ENCODE results near the gene APC2.
"Not testable (repeated sequence)": the region's sequence is repeated elsewhere in the genome, so short reads cannot be mapped to it uniquely, and the experiment has no call there.

APC2 gene

GRCh38 chr19:1497578-1498235, 47.8 kb downstream of the APC2 start:
- DNase-seq = no peak

DNA sequence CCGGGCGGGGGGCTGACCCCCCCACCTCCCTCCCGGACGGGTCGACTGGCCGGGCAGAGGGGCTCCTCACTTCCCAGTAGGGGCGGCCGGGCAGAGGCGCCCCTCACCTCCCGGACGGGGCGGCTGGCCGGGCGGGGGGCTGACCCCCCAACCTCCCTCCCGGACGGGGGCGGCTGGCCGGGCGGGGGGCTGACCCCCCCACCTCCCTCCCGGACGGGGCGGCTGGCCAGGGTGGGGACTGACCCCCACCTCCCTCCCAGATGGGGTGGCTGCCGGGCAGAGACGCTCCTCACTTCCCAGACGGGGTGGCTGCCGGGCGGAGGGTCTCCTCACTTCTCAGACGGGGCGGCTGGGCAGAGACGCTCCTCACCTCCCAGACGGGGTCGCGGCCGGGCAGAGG, 49.3 kb downstream of the APC2 start:
- DNase-seq = not testable (repeated sequence)

GRCh38 chr19:1501200-1501595, 51.3 kb downstream of the APC2 start:
- no peak for DNase-seq

GRCh38 chr19:1502433-1503088, 52.6 kb downstream of the APC2 start:
- no peak for DNase-seq

GRCh38 chr19:1503089-1503924, 53.4 kb downstream of the APC2 start:
- DNase-seq = peak; percentile 61 to 88 (median 69)

GRCh38 chr19:1503925-1504773, 54.2 kb downstream of the APC2 start:
- no peak for DNase-seq

DNA sequence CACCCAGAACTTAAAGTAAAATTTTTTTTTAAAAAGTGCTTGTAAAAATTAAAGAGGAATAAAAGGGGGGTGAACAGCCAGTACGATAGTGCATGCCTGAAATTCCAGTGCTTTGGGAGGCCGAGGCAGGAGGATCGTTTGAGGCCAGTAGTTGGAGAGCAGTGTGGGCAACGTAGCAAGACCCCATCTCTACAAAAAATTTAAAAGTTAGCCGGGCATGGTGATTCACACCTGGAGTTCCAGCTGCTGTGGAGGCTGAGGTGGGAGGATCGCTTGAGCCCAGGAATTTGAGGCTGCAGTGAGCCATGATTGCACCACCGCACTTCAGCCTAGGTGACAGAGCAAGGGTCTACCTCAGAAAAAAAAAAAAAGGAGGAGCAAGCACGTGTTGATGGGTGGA, 55.1 kb downstream of the APC2 start:
- no peak for DNase-seq

DNA sequence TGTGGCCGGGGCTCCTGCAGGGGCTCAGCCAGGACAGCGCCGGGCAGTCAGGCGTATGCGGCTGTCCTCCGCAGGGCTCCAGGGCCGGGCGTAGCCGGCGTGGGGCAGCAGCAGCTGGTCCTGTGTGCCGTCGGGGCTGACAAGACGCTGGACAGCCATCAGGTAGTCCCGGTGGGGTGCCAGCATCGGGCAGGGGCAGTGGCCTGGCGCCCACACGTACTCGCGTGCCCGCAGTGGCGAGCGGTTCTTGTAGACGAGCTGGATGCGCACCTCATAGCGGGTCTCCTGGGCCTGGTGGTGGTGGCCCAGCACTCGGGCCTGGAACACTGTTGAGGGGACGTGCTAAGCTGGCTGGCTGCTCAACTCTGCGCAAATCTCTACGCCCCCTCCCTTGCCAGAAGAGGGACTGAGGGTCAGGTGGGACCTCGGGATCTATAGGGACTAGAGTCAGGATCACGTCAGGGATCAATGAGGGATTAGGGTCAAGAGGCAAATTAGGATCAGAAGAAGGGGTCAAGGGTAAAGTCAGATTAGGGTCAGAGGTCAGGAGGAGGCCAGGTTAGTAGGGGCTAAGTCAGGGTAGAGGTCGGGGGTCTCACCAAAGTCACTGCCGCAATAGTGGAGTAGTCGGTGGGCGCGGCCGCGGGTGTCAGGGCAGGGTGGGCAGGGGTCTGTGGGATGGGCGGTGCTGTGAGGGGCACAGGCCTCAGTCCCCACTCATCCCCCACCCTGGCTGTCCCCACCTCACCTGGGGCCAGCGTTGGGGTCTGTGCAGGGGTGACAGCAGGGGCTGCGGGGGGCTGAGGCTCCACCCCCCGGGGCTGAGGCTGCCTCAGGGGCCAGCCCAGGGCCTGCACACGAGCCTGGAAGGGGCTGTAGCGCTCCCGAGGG, 56.3 kb downstream of the APC2 start:
- DNase-seq = no peak

DNA sequence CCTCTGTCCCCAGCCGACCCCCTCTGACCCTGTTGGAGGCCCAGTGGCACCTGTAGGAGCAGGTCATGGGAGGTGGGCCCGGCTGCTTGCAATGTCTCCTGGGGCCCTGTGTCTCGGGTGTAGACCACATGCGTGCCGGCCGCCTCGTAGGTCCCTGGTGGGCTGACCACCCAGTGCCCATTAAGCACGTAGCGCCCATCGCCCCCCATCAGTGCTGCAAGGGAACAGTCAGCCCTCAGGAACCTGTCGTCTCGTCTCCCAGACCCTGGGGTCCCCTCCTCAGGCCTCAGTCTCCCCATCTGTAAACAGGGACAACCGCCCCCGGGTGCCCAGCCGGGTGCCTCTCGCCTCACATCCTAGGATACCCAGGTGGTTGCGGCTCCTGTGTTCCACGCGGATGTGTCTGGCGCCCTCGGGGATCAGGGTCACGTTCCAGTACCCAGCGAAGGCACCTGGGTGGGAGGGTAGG, 57.3 kb downstream of the APC2 start:
- DNase-seq = no peak

GRCh38 chr19:1507763-1508506, 58.0 kb downstream of the APC2 start:
- peak; percentile 89 to 92 (median 90) for DNase-seq

DNA sequence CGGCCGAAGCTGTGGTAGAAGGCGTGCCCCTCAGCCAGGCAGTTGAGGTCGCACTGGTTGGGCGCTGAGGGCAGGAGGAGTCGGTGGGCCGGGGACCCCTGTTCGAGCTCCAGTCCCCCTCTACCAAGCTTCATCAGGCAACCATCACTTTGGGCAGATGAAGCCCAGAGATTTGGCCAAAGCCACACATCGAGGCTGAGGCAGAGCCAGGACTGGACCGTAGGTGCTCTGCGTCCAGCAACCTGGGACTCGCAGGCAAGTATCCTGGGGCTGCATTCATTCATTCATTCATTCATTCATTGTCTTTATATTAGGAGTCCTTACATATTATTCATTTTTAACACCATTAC, 58.6 kb downstream of the APC2 start:
- no peak for DNase-seq

DNA sequence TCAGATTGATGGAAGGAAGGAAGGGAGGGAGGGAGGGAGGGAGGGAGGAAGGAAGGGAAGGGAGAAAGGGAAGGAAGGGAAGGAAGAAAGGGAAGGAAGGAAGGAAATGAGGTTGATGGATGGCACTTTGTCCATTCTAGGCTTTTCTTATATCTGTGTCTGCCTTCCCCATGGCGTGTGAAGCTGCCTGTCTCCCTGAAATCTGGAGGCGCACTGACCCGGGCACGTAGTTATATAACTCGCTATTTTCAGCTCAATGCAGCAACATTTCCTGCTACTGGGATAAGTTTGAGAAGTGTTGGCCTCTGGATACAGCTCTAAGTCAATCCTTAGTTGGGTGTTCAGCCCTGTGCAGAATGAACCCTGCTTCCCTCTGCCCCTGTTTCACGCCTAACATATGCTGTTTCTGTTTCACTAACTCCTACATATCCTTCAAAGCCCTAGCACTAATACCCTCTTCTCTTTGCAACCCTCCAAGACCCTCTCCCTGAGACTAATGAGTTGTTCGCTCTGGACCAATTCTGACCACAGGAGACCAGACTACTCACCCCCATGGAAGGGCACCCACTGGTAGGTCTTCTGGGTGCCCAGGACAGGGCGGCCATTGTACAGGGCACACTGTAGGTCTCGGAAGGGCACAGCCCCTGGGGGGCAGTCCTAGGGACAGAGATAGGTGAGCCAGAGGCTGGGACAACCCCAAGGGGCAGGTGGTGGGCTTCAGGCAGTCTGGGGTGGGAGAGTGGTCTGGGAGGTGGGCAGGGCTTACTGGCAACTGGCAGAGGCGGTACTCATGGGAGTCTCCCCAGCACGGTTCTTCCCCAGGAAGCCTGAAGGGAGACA, 59.9 kb downstream of the APC2 start:
- DNase-seq = no peak

GRCh38 chr19:1510442-1510806, 60.5 kb downstream of the APC2 start:
- DNase-seq = no peak

GRCh38 chr19:1510807-1511206, 60.9 kb downstream of the APC2 start:
- no peak for DNase-seq

DNA sequence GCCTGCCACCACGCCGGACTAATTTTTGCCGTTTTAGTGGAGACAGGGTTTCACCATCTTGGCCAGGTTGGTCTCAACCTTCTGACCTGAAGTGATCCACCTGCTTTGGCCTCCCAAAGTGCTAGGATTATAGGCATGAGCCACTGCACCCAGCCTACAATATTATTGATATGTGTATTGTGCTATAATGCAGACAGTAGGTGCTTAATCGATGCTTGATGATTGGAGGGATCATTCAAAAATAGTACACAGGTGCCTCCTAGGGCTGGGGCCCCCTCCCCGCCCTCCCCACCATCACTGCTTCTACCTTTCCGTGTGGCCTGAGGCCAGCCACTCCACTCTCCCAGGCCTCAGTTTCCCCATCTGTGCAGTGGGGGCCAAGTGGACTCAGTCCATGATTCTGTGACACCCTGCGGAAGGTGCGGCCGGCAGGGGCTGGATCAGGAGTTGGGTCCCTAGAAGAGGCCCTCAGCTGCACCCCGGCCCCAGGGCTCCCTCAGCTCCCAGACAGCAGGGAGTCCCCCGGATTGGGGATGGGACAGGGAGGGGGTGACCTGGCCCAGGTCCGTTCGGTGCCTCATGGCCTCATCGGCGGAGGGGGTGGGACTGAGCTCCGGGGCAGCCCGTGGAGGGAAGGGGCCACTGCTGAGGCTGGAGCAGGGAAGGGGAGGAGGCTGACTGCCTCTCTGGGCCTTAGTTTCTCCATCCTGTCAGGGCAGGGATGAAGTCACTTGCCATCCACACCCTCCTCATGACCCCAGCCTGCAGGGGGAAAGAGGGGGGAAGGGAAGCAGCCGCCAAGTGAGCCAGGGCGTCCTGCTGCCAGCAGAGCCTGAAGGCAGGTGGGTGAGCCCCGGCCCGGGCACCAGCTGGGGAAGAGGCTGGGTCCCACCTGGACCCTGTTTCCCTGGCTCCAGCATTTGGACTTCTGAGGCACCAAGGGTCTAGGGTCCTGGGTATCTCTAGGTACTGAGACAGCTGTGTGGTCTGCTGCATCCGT, 61.7 kb downstream of the APC2 start:
- DNase-seq = no peak

GRCh38 chr19:1512671-1513498, 63.0 kb downstream of the APC2 start, which contains the start of gene ADAMTSL5:
Gene ADAMTSL5, minus strand, starts transcription at chr19:1513019. Its CDS starts 2,076 bp downstream, at chr19:1510943.
- peak; percentile 57 to 88 (median 66) for DNase-seq

GRCh38 chr19:1513499-1514294, 63.8 kb downstream of the APC2 start:
- peak; percentile 84 to 95 (median 87) for DNase-seq

Measured in suppressor macrophage treated with lipopolysaccharide for 1 hour (primary cell).